PC-9 (cell line): ENCODE measurements around the gene SEMA4B.

Experiments
- CTCF ChIP-seq: fragments of 200-600 bp; sonication (generic); conservative IDR thresholded peaks from 2 replicates; pipeline ENCODE4 v1.6.1; 2017; ENCODE audit warnings: mixed run types, antibody characterized with exemption, mild to moderate bottlenecking, moderate library complexity
- EZH2 ChIP-seq: fragments of 200-600 bp; sonication (generic); IDR thresholded peaks from 2 replicates; pipeline ENCODE4 v1.8.0; 2017; ENCODE audit warnings: antibody characterized with exemption, low read depth

- peak; percentile 72 for TF ChIP-seq CTCF
- TF ChIP-seq EZH2, result no peak
Observed at GRCh38 chr15:90219421-90220141, 18.5 kb downstream of the SEMA4B start.
